Measurements from ENCODE around the gene GTF2H4.
A peak's percentile ranks its signal among the peaks of the same experiment; 100 is the strongest.
"Not testable (repeated sequence)": the region's sequence is repeated elsewhere in the genome, so short reads cannot be mapped to it uniquely, and the experiment has no call there.

GTF2H4 gene

GRCh38 chr6:30873137-30873640, 34.8 kb upstream of the GTF2H4 start:
- H3K4ac ChIP-seq (ENCODE audit: low read depth, low read length): no peak overlapping the region
- no peaks in the 10 kb centered on the region for H3K27me3 ChIP-seq (ENCODE audit: insufficient read depth, low read length)
- H3K4me2 ChIP-seq (ENCODE audit: low read length): no peak overlapping the region
- H3K23ac ChIP-seq (ENCODE audit: low read length): no peak overlapping the region
- H2BK120ac ChIP-seq (ENCODE audit: insufficient read depth, low read length, poor library complexity): no peak overlapping the region
- no peak overlapping the region for H2BK12ac ChIP-seq (ENCODE audit: low read length)
- no peak overlapping the region for H2BK5ac ChIP-seq (ENCODE audit: low read depth, low read length, poor library complexity)
- H3K18ac ChIP-seq (ENCODE audit: low read length): no peak overlapping the region
- WGBS (ENCODE audit: extremely low coverage, insufficient coverage, insufficient read length): no CpG with 5 or more reads among the region's 2 CpGs
- H3K9me3 ChIP-seq (ENCODE audit: insufficient read depth, low read depth, low read length): peaks cover 10% of the 10 kb centered on the region
- H3K79me1 ChIP-seq (ENCODE audit: low read length): peaks cover 4% of the 10 kb centered on the region
- no peak overlapping the region for H4K91ac ChIP-seq (ENCODE audit: low read depth, low read length)
- no peak overlapping the region for H2AFZ ChIP-seq (ENCODE audit: insufficient read depth, low read length, poor library complexity)
- no peak overlapping the region for H3K4me3 ChIP-seq (ENCODE audit: low read depth, low read length)
- no peak overlapping the region for H3K14ac ChIP-seq (ENCODE audit: low read length)
- no peak overlapping the region for H2AK5ac ChIP-seq (ENCODE audit: low read length)
- no peaks in the 10 kb centered on the region for H3K36me3 ChIP-seq (ENCODE audit: control insufficient read depth in 1 of 2, insufficient read depth in 2 of 2, low read length in 2 of 2)
- no peaks in the 10 kb centered on the region for H3K79me2 ChIP-seq (ENCODE audit: control insufficient read depth, insufficient read depth, low read length, poor library complexity)
- H3K27ac ChIP-seq (ENCODE audit: low read depth, low read length): no peak overlapping the region
- H3K4me1 ChIP-seq (ENCODE audit: control insufficient read depth in 1 of 2, insufficient read depth in 2 of 2, low read length in 2 of 2): no peaks in the 10 kb centered on the region
- H4K8ac ChIP-seq (ENCODE audit: low read depth, low read length): no peak overlapping the region
- no peak overlapping the region for H3K9ac ChIP-seq (ENCODE audit: low read length)
- no peak for DNase-seq
- no peak overlapping the region for H4K12ac ChIP-seq (ENCODE audit: low read depth, low read length)

- H4K8ac ChIP-seq (ENCODE audit: low read depth, low read length); H3K36me3 ChIP-seq (ENCODE audit: control insufficient read depth in 1 of 2, insufficient read depth in 2 of 2, low read length in 2 of 2); H4K91ac ChIP-seq (ENCODE audit: low read depth, low read length); H3K23ac ChIP-seq (ENCODE audit: low read length); H3K4me1 ChIP-seq (ENCODE audit: control insufficient read depth in 1 of 2, insufficient read depth in 2 of 2, low read length in 2 of 2); H3K4me3 ChIP-seq (ENCODE audit: low read depth, low read length); H2BK120ac ChIP-seq (ENCODE audit: insufficient read depth, low read length, poor library complexity); H2AFZ ChIP-seq (ENCODE audit: insufficient read depth, low read length, poor library complexity); H3K18ac ChIP-seq (ENCODE audit: low read length); H3K9me3 ChIP-seq (ENCODE audit: insufficient read depth, low read depth, low read length); H3K4me2 ChIP-seq (ENCODE audit: low read length); H3K9ac ChIP-seq (ENCODE audit: low read length); H2AK5ac ChIP-seq (ENCODE audit: low read length); H4K12ac ChIP-seq (ENCODE audit: low read depth, low read length); H3K27me3 ChIP-seq (ENCODE audit: insufficient read depth, low read length); H3K4ac ChIP-seq (ENCODE audit: low read depth, low read length); H2BK5ac ChIP-seq (ENCODE audit: low read depth, low read length, poor library complexity); DNase-seq; H3K79me1 ChIP-seq (ENCODE audit: low read length); H3K27ac ChIP-seq (ENCODE audit: low read depth, low read length); H2BK12ac ChIP-seq (ENCODE audit: low read length); H3K79me2 ChIP-seq (ENCODE audit: control insufficient read depth, insufficient read depth, low read length, poor library complexity); H3K14ac ChIP-seq (ENCODE audit: low read length): not testable (repeated sequence)
- no CpG with 5 or more reads among the region's 3 CpGs for WGBS (ENCODE audit: extremely low coverage, insufficient coverage, insufficient read length)
These were observed 34.2 kb upstream of the GTF2H4 start for GRCh38 chr6:30873795-30874194.

- Histone ChIP-seq H3K4me3 (ENCODE audit: low read depth, low read length) (no peak overlapping the region), H3K79me1 (ENCODE audit: low read length) (peaks cover 4% of the 10 kb centered on the region), H2AFZ (ENCODE audit: insufficient read depth, low read length, poor library complexity) (no peak overlapping the region), H3K18ac (ENCODE audit: low read length) (no peak overlapping the region), H3K27me3 (ENCODE audit: insufficient read depth, low read length) (no peaks in the 10 kb centered on the region), H3K36me3 (ENCODE audit: control insufficient read depth in 1 of 2, insufficient read depth in 2 of 2, low read length in 2 of 2) (no peaks in the 10 kb centered on the region), H4K8ac (ENCODE audit: low read depth, low read length) (no peak overlapping the region), H2BK12ac (ENCODE audit: low read length) (no peak overlapping the region), H3K23ac (ENCODE audit: low read length) (no peak overlapping the region), H2AK5ac (ENCODE audit: low read length) (no peak overlapping the region), H3K14ac (ENCODE audit: low read length) (no peak overlapping the region), H3K27ac (ENCODE audit: low read depth, low read length) (no peak overlapping the region), H4K91ac (ENCODE audit: low read depth, low read length) (no peak overlapping the region), H2BK120ac (ENCODE audit: insufficient read depth, low read length, poor library complexity) (no peak overlapping the region), H3K4ac (ENCODE audit: low read depth, low read length) (no peak overlapping the region), H4K12ac (ENCODE audit: low read depth, low read length) (no peak overlapping the region), H3K9ac (ENCODE audit: low read length) (no peak overlapping the region), H2BK5ac (ENCODE audit: low read depth, low read length, poor library complexity) (no peak overlapping the region), H3K9me3 (ENCODE audit: insufficient read depth, low read depth, low read length) (peaks cover 7% of the 10 kb centered on the region), H3K79me2 (ENCODE audit: control insufficient read depth, insufficient read depth, low read length, poor library complexity) (no peaks in the 10 kb centered on the region), H3K4me1 (ENCODE audit: control insufficient read depth in 1 of 2, insufficient read depth in 2 of 2, low read length in 2 of 2) (no peaks in the 10 kb centered on the region), H3K4me2 (ENCODE audit: low read length) (no peak overlapping the region)
- no peak for DNase-seq
- no CpG with 5 or more reads among the region's 18 CpGs for WGBS (ENCODE audit: extremely low coverage, insufficient coverage, insufficient read length)
These were observed 32.6 kb upstream of the GTF2H4 start for GRCh38 chr6:30875244-30876038.

GRCh38 chr6:30876039-30876730, 31.8 kb upstream of the GTF2H4 start:
- H3K79me1 ChIP-seq (ENCODE audit: low read length): peaks cover 7% of the 10 kb centered on the region
- no peak overlapping the region for H4K91ac ChIP-seq (ENCODE audit: low read depth, low read length)
- H4K8ac ChIP-seq (ENCODE audit: low read depth, low read length): no peak overlapping the region
- H3K9ac ChIP-seq (ENCODE audit: low read length): no peak overlapping the region
- H2BK5ac ChIP-seq (ENCODE audit: low read depth, low read length, poor library complexity): no peak overlapping the region
- no peaks in the 10 kb centered on the region for H3K27me3 ChIP-seq (ENCODE audit: insufficient read depth, low read length)
- no CpG with 5 or more reads among the region's 4 CpGs for WGBS (ENCODE audit: extremely low coverage, insufficient coverage, insufficient read length)
- no peak overlapping the region for H2AFZ ChIP-seq (ENCODE audit: insufficient read depth, low read length, poor library complexity)
- no peak overlapping the region for H4K12ac ChIP-seq (ENCODE audit: low read depth, low read length)
- no peak overlapping the region for H3K23ac ChIP-seq (ENCODE audit: low read length)
- DNase-seq: peak in 1 of 2 donors; percentile 23
- no peak overlapping the region for H2BK120ac ChIP-seq (ENCODE audit: insufficient read depth, low read length, poor library complexity)
- H2BK12ac ChIP-seq (ENCODE audit: low read length): no peak overlapping the region
- H3K79me2 ChIP-seq (ENCODE audit: control insufficient read depth, insufficient read depth, low read length, poor library complexity): no peaks in the 10 kb centered on the region
- H3K4me3 ChIP-seq (ENCODE audit: low read depth, low read length): no peak overlapping the region
- no peak overlapping the region for H3K27ac ChIP-seq (ENCODE audit: low read depth, low read length)
- peaks cover 3 to 5% of the 10 kb centered on the region in 2 experiments for H3K4me1 ChIP-seq (ENCODE audit: control insufficient read depth in 1 of 2, insufficient read depth in 2 of 2, low read length in 2 of 2)
- no peak overlapping the region for H3K14ac ChIP-seq (ENCODE audit: low read length)
- H3K18ac ChIP-seq (ENCODE audit: low read length): no peak overlapping the region
- no peaks in the 10 kb centered on the region for H3K36me3 ChIP-seq (ENCODE audit: control insufficient read depth in 1 of 2, insufficient read depth in 2 of 2, low read length in 2 of 2)
- no peak overlapping the region for H3K4ac ChIP-seq (ENCODE audit: low read depth, low read length)
- no peak overlapping the region for H3K4me2 ChIP-seq (ENCODE audit: low read length)
- peaks cover 4% of the 10 kb centered on the region for H3K9me3 ChIP-seq (ENCODE audit: insufficient read depth, low read depth, low read length)
- H2AK5ac ChIP-seq (ENCODE audit: low read length): no peak overlapping the region
